Measurements from ENCODE around the gene RERE.
A peak's percentile ranks its signal among the peaks of the same experiment; 100 is the strongest.

RERE gene

GRCh38 chr1:8428441-8428840, 389.0 kb downstream of the RERE start:
- Histone ChIP-seq H3K27ac (peak overlapping the region; percentile 96), H3K27me3 (no peaks in the 10 kb centered on the region), H3K36me3 (no peaks in the 10 kb centered on the region), H3K9me3 (no peaks in the 10 kb centered on the region), H3K4me1 (ENCODE audit: control insufficient read depth in 1 of 2, insufficient read depth in 1 of 2, low read depth in 1 of 2, low read length in 1 of 2) (peaks cover 81 to 83% of the 10 kb centered on the region in 2 experiments), H3K4me3 (ENCODE audit: low read depth in 1 of 2, low read length in 1 of 2) (peak overlapping the region; percentile 44 to 48)
- no peak for TF ChIP-seq CTCF (IDR thresholded peaks at IDR 0.05)

DNA sequence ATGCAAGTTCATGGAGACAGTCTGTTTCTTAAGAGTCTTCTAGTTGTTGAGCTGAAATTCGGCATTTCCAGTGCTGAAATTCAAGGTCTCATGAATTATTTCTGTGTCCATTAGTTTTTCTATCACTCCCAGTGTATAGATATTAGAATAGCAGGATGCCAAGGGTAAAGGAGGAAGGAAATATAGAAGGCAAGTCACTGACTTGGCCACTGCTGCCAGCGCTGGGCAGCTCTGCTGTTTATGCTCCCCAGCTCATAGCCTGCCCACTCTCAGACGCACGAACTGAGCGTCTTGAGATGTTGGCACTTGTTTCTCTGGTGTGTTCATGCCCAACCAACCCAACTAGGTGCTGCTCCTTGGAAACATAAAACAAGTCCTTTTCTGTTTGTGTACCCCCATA, 389.5 kb downstream of the RERE start:
- Histone ChIP-seq H3K4me3 (ENCODE audit: low read depth in 1 of 2, low read length in 1 of 2) (peak overlapping the region; percentile 44 to 48), H3K36me3 (no peaks in the 10 kb centered on the region), H3K4me1 (ENCODE audit: control insufficient read depth in 1 of 2, insufficient read depth in 1 of 2, low read depth in 1 of 2, low read length in 1 of 2) (peaks cover 81 to 83% of the 10 kb centered on the region in 2 experiments), H3K9me3 (no peaks in the 10 kb centered on the region), H3K27me3 (no peaks in the 10 kb centered on the region), H3K27ac (peak overlapping the region; percentile 96)
- peak; percentile 19 for TF ChIP-seq CTCF (IDR thresholded peaks at IDR 0.05)

DNA sequence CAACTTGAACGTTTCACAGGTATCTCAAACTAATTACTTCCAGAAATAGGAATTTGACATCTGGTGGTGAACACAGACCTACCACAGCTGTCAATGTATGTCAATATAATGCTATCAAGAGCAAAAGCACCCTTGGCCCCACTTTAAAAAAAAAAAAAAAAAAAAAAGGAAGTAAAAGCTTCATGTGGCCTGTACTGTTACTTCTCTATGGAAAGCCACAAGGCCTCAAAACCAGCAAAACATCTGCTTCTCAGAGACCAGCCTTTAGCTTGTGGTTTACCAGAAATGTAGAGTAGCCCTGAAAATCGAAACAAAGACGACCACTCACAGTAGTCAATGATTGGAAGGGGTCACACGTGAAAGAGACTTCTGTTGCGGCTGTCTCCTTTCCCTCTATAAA, 389.9 kb downstream of the RERE start:
- Histone ChIP-seq H3K27me3 (no peaks in the 10 kb centered on the region), H3K4me3 (ENCODE audit: low read depth in 1 of 2, low read length in 1 of 2) (peak overlapping the region; percentile 44 to 48), H3K4me1 (ENCODE audit: control insufficient read depth in 1 of 2, insufficient read depth in 1 of 2, low read depth in 1 of 2, low read length in 1 of 2) (peaks cover 81 to 88% of the 10 kb centered on the region in 2 experiments), H3K27ac (peak overlapping the region; percentile 96), H3K9me3 (no peaks in the 10 kb centered on the region), H3K36me3 (no peaks in the 10 kb centered on the region)
- TF ChIP-seq CTCF (IDR thresholded peaks at IDR 0.05) = no peak

GRCh38 chr1:8426996-8427395, 390.4 kb downstream of the RERE start:
- Histone ChIP-seq H3K27me3 (no peaks in the 10 kb centered on the region), H3K9me3 (no peaks in the 10 kb centered on the region), H3K4me3 (ENCODE audit: low read depth in 1 of 2, low read length in 1 of 2) (peak overlapping the region; percentile 44 to 48), H3K4me1 (ENCODE audit: control insufficient read depth in 1 of 2, insufficient read depth in 1 of 2, low read depth in 1 of 2, low read length in 1 of 2) (peaks cover 81 to 88% of the 10 kb centered on the region in 2 experiments), H3K27ac (peak overlapping the region; percentile 96), H3K36me3 (no peaks in the 10 kb centered on the region)
- no peak for TF ChIP-seq CTCF (IDR thresholded peaks at IDR 0.05)

DNA sequence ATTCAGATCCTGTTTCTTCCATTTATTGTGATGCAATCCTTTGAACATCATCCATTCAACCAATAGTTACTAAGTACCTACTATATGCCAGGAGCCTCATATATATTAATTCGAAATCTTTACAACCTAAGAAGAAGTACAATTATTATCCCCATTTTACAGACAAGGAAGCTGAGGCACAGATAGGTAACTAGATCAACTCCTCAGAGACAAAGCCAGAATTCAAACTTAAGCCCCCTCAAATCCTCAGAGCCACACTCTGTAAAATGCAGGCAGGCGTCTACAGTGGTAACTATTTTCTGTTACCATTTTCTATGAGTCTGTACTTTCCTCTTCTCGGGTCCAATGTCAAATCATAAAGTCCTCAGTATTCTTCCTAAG, 391.7 kb downstream of the RERE start:
- Histone ChIP-seq H3K4me1 (ENCODE audit: control insufficient read depth in 1 of 2, insufficient read depth in 1 of 2, low read depth in 1 of 2, low read length in 1 of 2) (peaks cover 82 to 88% of the 10 kb centered on the region in 2 experiments), H3K9me3 (no peaks in the 10 kb centered on the region), H3K4me3 (ENCODE audit: low read depth in 1 of 2, low read length in 1 of 2) (peak overlapping the region in 1 of 2 experiments; percentile 72), H3K27me3 (no peaks in the 10 kb centered on the region), H3K36me3 (peaks cover 6% of the 10 kb centered on the region), H3K27ac (peak overlapping the region; percentile 96)
- no peak for TF ChIP-seq CTCF (IDR thresholded peaks at IDR 0.05)

Data from neutrophil (primary cell).